ENCODE data around the gene SNX30.

Gene SNX30

DNA sequence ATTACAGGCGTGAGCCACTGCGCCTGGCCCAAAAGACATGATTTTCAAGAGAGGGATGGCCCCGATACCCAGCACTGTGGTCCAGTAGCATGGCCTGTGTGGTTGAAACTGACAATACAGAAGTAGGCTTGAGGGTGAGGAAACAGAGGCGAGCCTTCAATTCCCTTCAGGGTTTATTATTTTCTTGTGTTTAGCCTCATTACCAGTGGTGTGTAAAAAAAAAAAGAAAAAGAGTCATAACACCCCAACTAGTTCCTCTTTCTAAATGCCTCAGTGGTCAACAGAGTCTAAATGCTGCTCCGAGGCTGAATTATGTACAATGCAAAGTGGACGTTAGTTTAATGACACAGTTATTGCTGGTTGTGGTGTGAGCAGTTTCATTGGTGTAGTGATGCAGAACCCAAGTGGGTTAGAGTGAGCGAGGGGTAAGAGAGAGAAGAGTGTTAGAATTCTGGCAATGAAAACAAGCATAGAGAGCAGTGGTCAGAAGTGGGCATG lies 58.8 kb downstream of the SNX30 start:
- Histone ChIP-seq H2BK120ac (ENCODE audit: insufficient read depth, low read length, poor library complexity) (no peak overlapping the region), H3K27ac (ENCODE audit: low read depth, low read length) (no peak overlapping the region), H3K4ac (ENCODE audit: low read depth, low read length) (no peak overlapping the region), H3K36me3 (ENCODE audit: control insufficient read depth in 1 of 2, insufficient read depth in 2 of 2, low read length in 2 of 2) (no peaks in the 10 kb centered on the region), H2BK5ac (ENCODE audit: low read depth, low read length, poor library complexity) (no peak overlapping the region), H3K4me2 (ENCODE audit: low read length) (no peak overlapping the region), H3K9me3 (ENCODE audit: insufficient read depth, low read depth, low read length) (no peaks in the 10 kb centered on the region), H3K4me3 (ENCODE audit: low read depth, low read length) (no peak overlapping the region), H3K23ac (ENCODE audit: low read length) (no peak overlapping the region), H4K8ac (ENCODE audit: low read depth, low read length) (no peak overlapping the region), H3K79me1 (ENCODE audit: low read length) (no peaks in the 10 kb centered on the region), H3K27me3 (ENCODE audit: insufficient read depth, low read length) (no peaks in the 10 kb centered on the region), H3K9ac (ENCODE audit: low read length) (no peak overlapping the region), H3K79me2 (ENCODE audit: control insufficient read depth, insufficient read depth, low read length, poor library complexity) (no peaks in the 10 kb centered on the region), H4K12ac (ENCODE audit: low read depth, low read length) (no peak overlapping the region), H3K18ac (ENCODE audit: low read length) (no peak overlapping the region), H2AFZ (ENCODE audit: insufficient read depth, low read length, poor library complexity) (no peak overlapping the region), H2BK12ac (ENCODE audit: low read length) (no peak overlapping the region), H3K4me1 (ENCODE audit: control insufficient read depth in 1 of 2, insufficient read depth in 2 of 2, low read length in 2 of 2) (peaks cover 5% of the 10 kb centered on the region in 2 experiments), H4K91ac (ENCODE audit: low read depth, low read length) (no peak overlapping the region), H2AK5ac (ENCODE audit: low read length) (no peak overlapping the region), H3K14ac (ENCODE audit: low read length) (no peak overlapping the region)
- WGBS (ENCODE audit: extremely low coverage, insufficient coverage, insufficient read length), result no CpG with 5 or more reads among the region's 7 CpGs
- DNase-seq, result no peak

- no peak overlapping the region for H3K9ac ChIP-seq (ENCODE audit: low read length)
- no peaks in the 10 kb centered on the region for H3K79me1 ChIP-seq (ENCODE audit: low read length)
- no peak overlapping the region for H4K12ac ChIP-seq (ENCODE audit: low read depth, low read length)
- H2BK5ac ChIP-seq (ENCODE audit: low read depth, low read length, poor library complexity), result no peak overlapping the region
- H2AFZ ChIP-seq (ENCODE audit: insufficient read depth, low read length, poor library complexity), result no peak overlapping the region
- no peak overlapping the region for H3K4ac ChIP-seq (ENCODE audit: low read depth, low read length)
- H3K27me3 ChIP-seq (ENCODE audit: insufficient read depth, low read length), result no peaks in the 10 kb centered on the region
- H3K4me1 ChIP-seq (ENCODE audit: control insufficient read depth in 1 of 2, insufficient read depth in 2 of 2, low read length in 2 of 2), result peaks cover 5% of the 10 kb centered on the region in 2 experiments
- no peaks in the 10 kb centered on the region for H3K9me3 ChIP-seq (ENCODE audit: insufficient read depth, low read depth, low read length)
- no peak overlapping the region for H3K14ac ChIP-seq (ENCODE audit: low read length)
- no peak overlapping the region for H3K27ac ChIP-seq (ENCODE audit: low read depth, low read length)
- no CpG with 5 or more reads among the region's 6 CpGs for WGBS (ENCODE audit: extremely low coverage, insufficient coverage, insufficient read length)
- H3K4me2 ChIP-seq (ENCODE audit: low read length), result no peak overlapping the region
- H3K18ac ChIP-seq (ENCODE audit: low read length), result no peak overlapping the region
- H4K91ac ChIP-seq (ENCODE audit: low read depth, low read length), result no peak overlapping the region
- H2BK12ac ChIP-seq (ENCODE audit: low read length), result no peak overlapping the region
- DNase-seq, result no peak
- no peak overlapping the region for H2AK5ac ChIP-seq (ENCODE audit: low read length)
- H2BK120ac ChIP-seq (ENCODE audit: insufficient read depth, low read length, poor library complexity), result no peak overlapping the region
- H3K4me3 ChIP-seq (ENCODE audit: low read depth, low read length), result no peak overlapping the region
- H3K79me2 ChIP-seq (ENCODE audit: control insufficient read depth, insufficient read depth, low read length, poor library complexity), result no peaks in the 10 kb centered on the region
- H3K36me3 ChIP-seq (ENCODE audit: control insufficient read depth in 1 of 2, insufficient read depth in 2 of 2, low read length in 2 of 2), result no peaks in the 10 kb centered on the region
- H3K23ac ChIP-seq (ENCODE audit: low read length), result no peak overlapping the region
- H4K8ac ChIP-seq (ENCODE audit: low read depth, low read length), result no peak overlapping the region
These were observed 59.3 kb downstream of the SNX30 start for GRCh38 chr9:112809906-112810305.

GRCh38 chr9:112810696-112811490 lies 60.3 kb downstream of the SNX30 start:
- no peak overlapping the region for H4K91ac ChIP-seq (ENCODE audit: low read depth, low read length)
- no peak overlapping the region for H2AFZ ChIP-seq (ENCODE audit: insufficient read depth, low read length, poor library complexity)
- no peak overlapping the region for H4K8ac ChIP-seq (ENCODE audit: low read depth, low read length)
- H3K36me3 ChIP-seq (ENCODE audit: control insufficient read depth in 1 of 2, insufficient read depth in 2 of 2, low read length in 2 of 2), result no peaks in the 10 kb centered on the region
- H3K4me2 ChIP-seq (ENCODE audit: low read length), result no peak overlapping the region
- no peak overlapping the region for H3K4ac ChIP-seq (ENCODE audit: low read depth, low read length)
- H3K27me3 ChIP-seq (ENCODE audit: insufficient read depth, low read length), result no peaks in the 10 kb centered on the region
- DNase-seq, result peak; percentile 11 to 27
- H3K4me3 ChIP-seq (ENCODE audit: low read depth, low read length), result no peak overlapping the region
- H3K79me2 ChIP-seq (ENCODE audit: control insufficient read depth, insufficient read depth, low read length, poor library complexity), result no peaks in the 10 kb centered on the region
- no peak overlapping the region for H2BK12ac ChIP-seq (ENCODE audit: low read length)
- no peak overlapping the region for H2AK5ac ChIP-seq (ENCODE audit: low read length)
- no peak overlapping the region for H2BK5ac ChIP-seq (ENCODE audit: low read depth, low read length, poor library complexity)
- peaks cover 5% of the 10 kb centered on the region in 2 experiments for H3K4me1 ChIP-seq (ENCODE audit: control insufficient read depth in 1 of 2, insufficient read depth in 2 of 2, low read length in 2 of 2)
- no peak overlapping the region for H3K18ac ChIP-seq (ENCODE audit: low read length)
- H2BK120ac ChIP-seq (ENCODE audit: insufficient read depth, low read length, poor library complexity), result no peak overlapping the region
- H3K9me3 ChIP-seq (ENCODE audit: insufficient read depth, low read depth, low read length), result no peaks in the 10 kb centered on the region
- H4K12ac ChIP-seq (ENCODE audit: low read depth, low read length), result no peak overlapping the region
- no CpG with 5 or more reads among the region's 17 CpGs for WGBS (ENCODE audit: extremely low coverage, insufficient coverage, insufficient read length)
- H3K14ac ChIP-seq (ENCODE audit: low read length), result no peak overlapping the region
- H3K23ac ChIP-seq (ENCODE audit: low read length), result no peak overlapping the region
- H3K9ac ChIP-seq (ENCODE audit: low read length), result no peak overlapping the region
- no peak overlapping the region for H3K27ac ChIP-seq (ENCODE audit: low read depth, low read length)
- no peaks in the 10 kb centered on the region for H3K79me1 ChIP-seq (ENCODE audit: low read length)

- no peak overlapping the region for H3K27ac ChIP-seq (ENCODE audit: low read depth, low read length)
- no CpG with 5 or more reads among the region's 6 CpGs for WGBS (ENCODE audit: extremely low coverage, insufficient coverage, insufficient read length)
These were observed 61.0 kb downstream of the SNX30 start for GRCh38 chr9:112811518-112811917.

More at GRCh38 chr9:112811518-112811917, 61.0 kb downstream of the SNX30 start:
- Histone ChIP-seq H2BK5ac (ENCODE audit: low read depth, low read length, poor library complexity) (no peak overlapping the region), H2AFZ (ENCODE audit: insufficient read depth, low read length, poor library complexity) (no peak overlapping the region), H3K79me2 (ENCODE audit: control insufficient read depth, insufficient read depth, low read length, poor library complexity) (no peaks in the 10 kb centered on the region), H2AK5ac (ENCODE audit: low read length) (no peak overlapping the region), H3K9me3 (ENCODE audit: insufficient read depth, low read depth, low read length) (no peaks in the 10 kb centered on the region), H3K4me3 (ENCODE audit: low read depth, low read length) (no peak overlapping the region), H3K4ac (ENCODE audit: low read depth, low read length) (no peak overlapping the region), H4K91ac (ENCODE audit: low read depth, low read length) (no peak overlapping the region), H3K14ac (ENCODE audit: low read length) (no peak overlapping the region), H3K4me2 (ENCODE audit: low read length) (no peak overlapping the region), H3K23ac (ENCODE audit: low read length) (no peak overlapping the region), H3K79me1 (ENCODE audit: low read length) (no peaks in the 10 kb centered on the region), H4K8ac (ENCODE audit: low read depth, low read length) (no peak overlapping the region), H3K4me1 (ENCODE audit: control insufficient read depth in 1 of 2, insufficient read depth in 2 of 2, low read length in 2 of 2) (peaks cover 5% of the 10 kb centered on the region in 2 experiments), H3K27me3 (ENCODE audit: insufficient read depth, low read length) (no peaks in the 10 kb centered on the region), H3K18ac (ENCODE audit: low read length) (no peak overlapping the region), H3K36me3 (ENCODE audit: control insufficient read depth in 1 of 2, insufficient read depth in 2 of 2, low read length in 2 of 2) (no peaks in the 10 kb centered on the region), H2BK12ac (ENCODE audit: low read length) (no peak overlapping the region), H2BK120ac (ENCODE audit: insufficient read depth, low read length, poor library complexity) (no peak overlapping the region), H4K12ac (ENCODE audit: low read depth, low read length) (no peak overlapping the region), H3K9ac (ENCODE audit: low read length) (no peak overlapping the region)
- no peak for DNase-seq
